GM13977 (cell line): ENCODE data around the gene BORCS8.
"Not testable (repeated sequence)": the region's sequence is repeated elsewhere in the genome, so short reads cannot be mapped to it uniquely, and the experiment has no call there.

ENCODE experiments used
- DNase-seq: peaks from one replicate; pipeline ENCODE4 v3.0.0; 2012; ENCODE audit warnings: low spot score
- in situ Hi-C: fragments of 300-500 bp; cut with MboI; formaldehyde crosslinking; loops from one replicate; pipeline ENCODE4 v1.12.0; 2022; ENCODE audit warnings: low sequenced_read_pairs, low pct_unique_long_range_greater_than_20kb, mixed read lengths, inconsistent platforms; ENCODE audit not compliant: unreplicated experiment
- TF ChIP-seq, protein P1 (sequence below): IDR thresholded peaks from 2 replicates; pipeline ENCODE4 v1.5.1; 2012; ENCODE audit warnings: mild to moderate bottlenecking, control low read depth; ENCODE audit not compliant: insufficient read depth; ENCODE audit errors: extremely low read depth, missing control alignments

The BORCS8 gene

DNA sequence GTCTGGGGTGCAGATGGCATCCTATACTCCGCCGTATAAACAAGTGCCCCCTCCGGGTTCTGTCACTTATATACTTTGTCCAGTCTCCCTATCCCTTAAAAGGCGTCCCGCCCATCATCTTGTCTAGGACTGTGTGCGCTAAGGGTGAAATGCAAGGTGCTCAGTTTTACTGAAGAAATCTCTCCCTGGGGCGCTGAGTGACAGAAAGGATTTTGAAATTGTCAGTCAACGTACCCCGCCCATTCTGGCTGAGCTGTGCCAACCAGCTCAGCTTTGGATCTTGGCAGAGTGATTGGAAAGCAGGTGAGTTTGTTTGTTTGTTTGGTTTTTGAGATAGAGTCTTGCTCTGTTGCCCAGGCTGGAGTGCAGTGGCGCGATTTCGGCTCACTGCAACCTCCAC is 49.6 kb downstream of the BORCS8 start:
- in situ Hi-C loops = no loop called here
- TF ChIP-seq, protein P1, sequence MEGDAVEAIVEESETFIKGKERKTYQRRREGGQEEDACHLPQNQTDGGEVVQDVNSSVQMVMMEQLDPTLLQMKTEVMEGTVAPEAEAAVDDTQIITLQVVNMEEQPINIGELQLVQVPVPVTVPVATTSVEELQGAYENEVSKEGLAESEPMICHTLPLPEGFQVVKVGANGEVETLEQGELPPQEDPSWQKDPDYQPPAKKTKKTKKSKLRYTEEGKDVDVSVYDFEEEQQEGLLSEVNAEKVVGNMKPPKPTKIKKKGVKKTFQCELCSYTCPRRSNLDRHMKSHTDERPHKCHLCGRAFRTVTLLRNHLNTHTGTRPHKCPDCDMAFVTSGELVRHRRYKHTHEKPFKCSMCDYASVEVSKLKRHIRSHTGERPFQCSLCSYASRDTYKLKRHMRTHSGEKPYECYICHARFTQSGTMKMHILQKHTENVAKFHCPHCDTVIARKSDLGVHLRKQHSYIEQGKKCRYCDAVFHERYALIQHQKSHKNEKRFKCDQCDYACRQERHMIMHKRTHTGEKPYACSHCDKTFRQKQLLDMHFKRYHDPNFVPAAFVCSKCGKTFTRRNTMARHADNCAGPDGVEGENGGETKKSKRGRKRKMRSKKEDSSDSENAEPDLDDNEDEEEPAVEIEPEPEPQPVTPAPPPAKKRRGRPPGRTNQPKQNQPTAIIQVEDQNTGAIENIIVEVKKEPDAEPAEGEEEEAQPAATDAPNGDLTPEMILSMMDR = no peak
- no peak for DNase-seq

DNA sequence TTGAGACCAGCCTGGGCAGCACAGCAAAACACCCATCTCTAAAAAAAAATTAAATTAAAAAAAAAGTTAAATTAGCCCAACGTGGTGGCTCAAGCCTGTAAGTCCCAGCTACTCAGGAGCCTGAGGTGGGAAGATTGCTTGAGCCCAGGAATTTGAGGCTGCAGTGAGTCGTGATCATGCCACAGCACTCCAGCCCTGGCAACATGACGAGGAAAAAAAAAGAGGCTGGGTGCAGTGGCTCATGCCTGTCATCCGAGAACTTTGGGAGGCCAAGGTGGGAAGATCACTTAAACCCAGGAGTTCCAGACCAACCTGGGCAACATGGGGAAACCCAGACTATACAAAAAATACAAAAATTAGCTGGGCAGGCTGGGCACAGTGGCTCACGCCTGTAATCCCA is 51.5 kb downstream of the BORCS8 start:
- no peak for DNase-seq
- TF ChIP-seq, protein P1 = no peak
- in situ Hi-C loops = no loop called here

DNA sequence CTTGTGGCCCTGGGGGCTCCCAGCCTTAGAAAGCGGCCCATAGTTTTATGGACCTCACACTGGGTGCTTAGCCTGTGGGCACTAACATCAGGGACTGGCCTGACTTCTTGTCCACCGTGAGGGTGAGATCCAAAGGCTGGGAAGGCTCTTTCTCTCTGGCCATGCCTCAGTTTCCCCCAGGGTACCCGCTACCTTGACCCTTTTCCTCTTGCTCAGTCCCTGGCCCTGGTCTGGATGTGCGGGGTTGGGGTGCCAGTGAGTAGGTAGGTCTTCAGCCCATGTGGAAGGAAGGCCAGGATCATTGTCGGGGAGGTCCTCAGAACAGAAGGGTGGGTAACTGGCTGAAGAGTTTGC is 52.1 kb downstream of the BORCS8 start:
- TF ChIP-seq, protein P1 = no peak

DNA sequence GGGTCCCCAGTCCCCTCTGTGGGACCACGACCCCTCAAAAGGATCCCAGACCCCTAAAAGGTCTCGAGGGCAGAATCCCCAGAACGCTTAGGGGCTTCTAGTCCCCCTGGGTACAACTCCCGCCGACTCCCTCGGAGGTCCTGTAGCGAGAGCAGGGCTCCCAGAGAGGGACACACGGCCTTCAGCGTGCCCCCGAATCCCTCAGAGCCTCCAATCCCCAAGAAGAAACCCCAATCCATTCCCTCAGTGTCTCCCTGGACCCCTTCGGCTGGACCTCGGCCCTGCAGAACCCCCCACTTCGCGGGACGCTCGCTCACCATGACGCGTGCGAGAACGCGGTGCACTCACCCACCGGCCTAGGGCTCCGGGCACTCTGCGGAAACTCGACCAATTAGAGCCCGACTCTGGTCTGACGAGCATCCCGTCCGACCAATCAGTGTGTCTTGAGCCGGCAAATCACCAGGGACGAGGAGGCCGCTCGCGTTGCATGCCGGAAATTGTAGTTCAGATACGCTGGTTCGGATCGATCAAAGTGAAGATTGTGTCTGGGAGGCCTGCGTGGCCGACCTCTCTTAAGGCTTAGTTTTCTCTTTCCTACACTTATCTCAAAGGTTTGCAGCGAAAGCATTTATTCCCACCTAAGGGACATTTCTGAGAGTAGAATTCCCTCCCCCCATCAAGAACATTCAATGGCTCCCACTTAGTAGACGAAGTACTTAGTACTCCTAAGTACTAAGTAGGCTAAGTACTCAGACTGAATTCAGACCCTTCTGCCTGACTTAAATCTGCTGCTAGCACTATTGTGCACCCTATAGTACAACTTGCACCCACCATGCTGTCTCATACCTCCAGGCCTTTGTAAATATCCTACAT is 53.6 kb downstream of the BORCS8 start, which contains the start of gene TMEM161A:
Gene TMEM161A, minus strand, starts transcription at position 370 of the 873 bp plus-strand sequence. Its CDS starts 50 bp downstream, at position 320.
- peak; percentile 99 for DNase-seq
- TF ChIP-seq, protein P1 = no peak
- in situ Hi-C loops = loop anchor here (10.0 kb wide), 1 partner anchor 84 kb away; no protein-coding TSS in a partner anchor

More for the DNA sequence above, 52.1 kb downstream of the BORCS8 start:
- DNase-seq = no peak
- in situ Hi-C loops = loop anchor here (10.0 kb wide), 1 partner anchor 85 kb away; no protein-coding TSS in a partner anchor

DNA sequence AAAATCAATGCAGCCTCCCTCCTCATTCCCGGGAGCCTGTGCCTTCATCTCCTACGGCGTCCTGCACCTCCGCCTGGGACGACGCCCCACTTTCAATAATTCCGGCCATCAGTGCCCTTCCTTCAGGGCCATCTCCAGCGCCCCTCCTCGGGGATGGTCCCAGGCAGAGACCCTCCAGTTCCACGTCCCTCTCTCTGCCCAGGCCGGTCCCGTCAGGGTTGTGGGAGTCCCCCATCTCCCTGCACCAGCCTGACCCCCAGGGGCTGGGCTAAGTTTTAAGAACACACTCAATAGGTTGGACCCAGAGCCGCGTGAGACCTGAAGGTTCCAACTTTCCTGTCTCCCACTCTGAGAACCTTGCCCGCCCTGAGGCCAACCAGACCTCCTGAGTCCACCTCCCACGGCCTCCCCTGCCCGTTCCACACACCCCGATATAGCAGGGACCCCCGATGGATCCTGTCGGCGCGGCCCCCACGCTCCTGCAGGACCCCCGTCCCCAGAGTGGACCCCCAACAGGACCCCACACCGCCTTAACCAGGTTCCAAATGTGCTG is 54.3 kb downstream of the BORCS8 start:
- DNase-seq = no peak
- in situ Hi-C loops = loop anchor here (10.0 kb wide), 1 partner anchor 83 kb away; no protein-coding TSS in a partner anchor
- TF ChIP-seq, protein P1 = no peak

DNA sequence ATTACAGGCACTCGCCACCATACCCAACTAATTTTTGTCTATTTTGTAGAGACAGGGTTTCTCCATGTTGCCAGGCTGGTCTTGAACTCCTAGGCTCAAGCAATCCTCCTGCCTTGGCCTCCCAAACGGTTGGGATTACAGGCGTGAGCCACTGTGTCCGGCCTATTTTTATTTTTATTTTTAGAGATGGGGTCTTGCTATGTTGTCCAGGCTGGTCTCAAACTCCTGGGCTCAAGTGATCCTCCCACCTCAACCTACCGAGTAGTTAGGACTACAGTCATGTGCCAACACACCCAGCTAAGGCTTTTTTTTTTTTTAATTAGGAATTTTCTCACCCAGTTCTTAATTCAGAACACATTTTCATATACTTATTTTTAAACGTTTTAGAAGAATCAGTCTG is 56.2 kb downstream of the BORCS8 start:
- in situ Hi-C loops = loop anchor here (10.0 kb wide), 1 partner anchor 81 kb away; no protein-coding TSS in a partner anchor

DNA sequence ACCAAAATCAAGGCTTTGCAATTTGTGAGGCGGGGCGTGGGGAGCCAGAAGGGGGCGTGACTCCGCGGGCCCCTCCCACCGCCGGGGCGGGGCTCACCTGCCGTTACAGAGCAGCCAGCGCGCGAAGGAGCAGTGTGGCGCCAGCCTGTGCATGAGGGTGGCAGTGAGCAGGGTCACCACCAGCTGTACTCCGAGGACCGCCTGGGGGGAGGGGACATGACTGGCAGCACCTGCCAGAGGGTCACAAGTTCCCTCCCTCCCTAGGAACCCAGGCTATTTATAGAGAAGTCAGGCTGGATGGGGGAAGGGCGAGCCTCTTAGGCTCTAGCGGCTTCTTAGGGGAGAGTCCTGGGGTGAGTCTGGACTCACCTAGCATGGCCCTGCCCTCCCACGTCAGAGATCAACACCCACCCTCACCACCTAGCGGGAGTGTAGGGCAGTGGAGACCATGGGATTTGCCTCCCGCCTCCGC is 57.2 kb downstream of the BORCS8 start:
- TF ChIP-seq, protein P1 = no peak
- in situ Hi-C loops = loop anchor here (10.0 kb wide), 1 partner anchor 80 kb away; no protein-coding TSS in a partner anchor
- DNase-seq = no peak

More for the DNA sequence above, 56.2 kb downstream of the BORCS8 start:
- not testable (repeated sequence) for DNase-seq
